Stimulated activated CD8-positive, alpha-beta memory T cell treated with anti-CD3 and anti-CD28 coated beads, Interleukin-12 subunit alpha, Interleukin-12 subunit beta, amount 100 ng/mL, for 4 hours (primary cell): ENCODE results near the gene ABCA10.
"Not testable (repeated sequence)": the region's sequence is repeated elsewhere in the genome, so short reads cannot be mapped to it uniquely, and the experiment has no call there.

Experiments used
- DNase-seq: peaks from one replicate; pipeline ENCODE4 v3.0.0-alpha.2; 2020; ENCODE audit warnings: low read depth

The ABCA10 gene

DNA sequence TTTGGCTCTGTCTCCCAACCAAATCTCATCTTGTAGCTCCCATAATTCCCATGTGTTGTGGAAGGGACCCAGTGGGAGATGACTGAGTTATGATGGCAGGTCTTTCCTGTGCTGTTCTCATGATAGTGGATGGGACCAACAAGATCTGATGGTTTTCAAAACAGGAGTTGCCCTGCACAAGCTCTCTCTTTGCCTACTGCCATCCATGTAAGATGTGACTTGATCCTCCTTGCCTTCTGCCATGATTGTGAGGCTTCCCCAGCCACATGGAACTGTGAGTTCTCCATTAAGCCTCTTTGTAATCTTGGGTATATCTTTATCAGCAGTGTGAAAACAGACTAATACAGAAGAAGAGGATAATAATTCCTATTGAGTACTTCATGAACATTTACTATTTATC lies 60.0 kb downstream of the ABCA10 start:
- DNase-seq: not testable (repeated sequence)

GRCh38 chr17:69166957-69167356 lies 61.7 kb downstream of the ABCA10 start:
- DNase-seq: no peak

- no peak for DNase-seq
Measured at GRCh38 chr17:69164206-69164605, 64.4 kb downstream of the ABCA10 start.

DNA sequence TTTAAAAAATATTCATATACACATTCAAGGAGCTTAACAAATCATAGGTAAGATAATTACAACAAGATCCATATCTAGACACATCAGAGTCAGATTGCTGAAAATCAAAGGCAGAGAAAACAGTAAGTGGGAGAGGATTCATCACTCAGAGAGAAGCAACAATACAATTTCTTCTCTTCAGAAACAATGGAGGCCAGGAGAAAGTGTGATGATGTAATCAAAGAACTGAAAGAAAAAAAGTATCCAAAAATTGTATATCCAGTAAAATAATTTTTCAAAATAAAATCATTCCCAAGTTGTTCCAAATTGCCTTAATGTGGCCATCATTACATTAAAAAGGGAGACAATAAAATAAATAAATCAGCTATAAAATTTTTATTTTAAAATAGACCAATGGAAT lies 69.2 kb downstream of the ABCA10 start:
- no peak for DNase-seq

DNA sequence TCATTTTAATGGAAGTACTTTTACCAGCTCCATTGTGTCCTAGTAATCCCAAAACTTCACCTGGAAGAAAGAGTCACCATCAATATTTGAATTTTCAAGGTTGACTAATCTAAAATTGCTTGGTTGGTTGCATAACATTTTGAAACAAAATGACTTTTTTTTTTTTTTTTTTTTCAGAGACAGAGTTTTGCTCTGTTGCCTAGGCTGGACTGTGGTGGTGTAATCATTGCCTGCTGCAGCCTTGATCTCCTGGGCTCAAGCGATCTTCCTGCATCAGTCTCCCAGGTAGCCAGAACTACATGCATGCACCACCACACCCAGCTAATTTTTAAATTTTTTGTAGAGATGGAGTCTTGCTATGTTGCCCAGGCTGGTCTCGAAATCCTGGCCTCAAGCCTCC lies 74.4 kb downstream of the ABCA10 start:
- DNase-seq: no peak

DNA sequence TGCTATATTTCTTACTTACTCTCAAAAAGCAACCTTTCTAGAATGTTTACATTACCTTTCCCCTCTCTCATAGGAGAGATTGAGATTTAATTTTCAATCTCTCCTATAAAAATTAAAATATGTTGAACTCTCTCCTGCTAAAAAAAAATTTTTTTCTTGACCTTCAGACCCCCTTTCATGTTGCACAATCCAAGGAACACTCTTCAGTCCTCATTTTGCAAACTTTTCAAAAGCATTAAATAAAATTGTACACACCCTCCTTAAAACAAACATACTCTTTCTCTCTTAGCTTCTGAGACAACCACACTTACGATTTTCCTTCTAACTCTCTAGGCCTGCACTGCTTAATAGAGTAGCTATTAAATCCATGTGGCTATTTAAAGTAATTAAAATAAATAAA lies 78.3 kb downstream of the ABCA10 start:
- DNase-seq: no peak

- no peak for DNase-seq
Measured at GRCh38 chr17:69147460-69147859, 81.2 kb downstream of the ABCA10 start.

DNA sequence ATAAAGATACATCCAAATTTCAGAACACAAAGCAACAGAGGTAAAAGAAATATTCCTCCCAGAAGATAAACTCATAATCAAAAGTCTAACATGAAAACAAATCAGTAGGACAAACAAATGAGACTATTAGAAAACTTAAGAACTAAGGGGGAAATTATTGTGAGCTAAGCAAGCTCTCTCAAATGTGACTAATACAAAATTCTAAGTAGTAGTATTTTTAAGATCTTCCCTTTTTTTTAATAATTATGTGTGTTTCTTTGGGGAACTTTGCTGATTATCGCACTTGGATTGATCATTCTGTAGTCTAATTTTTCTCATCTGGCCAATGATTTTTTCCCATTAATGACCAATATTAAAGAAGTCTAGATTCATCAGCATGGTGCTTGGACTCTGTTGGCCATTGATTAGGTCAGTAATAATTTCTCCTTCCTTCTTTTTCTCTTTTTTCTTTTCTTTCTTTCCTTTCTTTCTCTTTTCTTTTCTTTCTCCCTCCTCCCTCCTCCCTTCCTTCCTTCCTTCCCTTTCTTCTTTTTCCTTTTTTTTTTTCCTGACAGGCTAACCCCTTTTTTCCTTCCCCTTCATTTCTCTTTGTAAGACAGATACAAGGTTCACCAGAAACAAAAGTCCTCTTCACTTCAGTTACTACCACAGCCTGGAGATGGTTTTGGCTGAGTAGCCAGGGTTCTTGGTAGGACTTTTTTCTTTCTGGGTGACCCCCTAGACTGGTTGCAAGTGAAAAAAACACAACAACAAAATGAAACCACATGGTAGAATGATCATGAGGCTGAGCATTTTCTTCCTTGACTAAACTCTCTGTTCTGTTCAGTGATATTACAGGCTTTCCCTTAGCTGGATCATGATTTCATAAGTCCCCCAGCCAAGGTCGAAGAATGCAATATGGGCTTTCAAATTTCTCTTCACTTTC lies 84.0 kb downstream of the ABCA10 start:
- no peak for DNase-seq

- DNase-seq: no peak
Measured at GRCh38 chr17:69143683-69144231, 84.9 kb downstream of the ABCA10 start.

GRCh38 chr17:69143151-69143550 lies 85.5 kb downstream of the ABCA10 start:
- DNase-seq: no peak

DNA sequence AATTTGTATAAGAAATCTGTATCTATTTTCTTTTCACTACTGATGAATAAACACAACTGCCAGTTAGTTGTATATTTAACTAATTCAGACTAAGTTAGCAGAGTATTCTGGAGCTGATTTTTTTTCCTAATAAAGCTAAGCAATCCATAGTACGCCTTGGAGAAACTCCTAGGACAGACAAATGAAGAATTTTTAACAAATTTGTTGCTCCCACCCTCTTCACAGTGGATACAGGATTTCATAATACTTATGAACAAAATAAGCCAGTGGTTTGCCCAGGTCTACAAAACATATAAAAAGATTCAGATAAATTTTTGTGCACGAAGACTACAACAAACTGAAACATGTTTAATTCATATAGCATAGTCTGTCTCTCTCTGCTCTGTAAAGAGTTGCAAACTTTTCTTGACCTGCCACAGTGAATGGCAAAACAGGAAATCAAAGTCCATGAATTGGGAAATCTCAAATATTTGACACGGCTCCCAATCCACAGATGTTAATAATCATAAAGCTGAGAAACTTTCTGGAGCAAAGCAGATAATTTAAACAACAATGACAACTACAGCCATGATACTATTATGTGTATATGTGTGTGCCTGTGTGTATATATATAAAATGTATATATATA lies 86.3 kb downstream of the ABCA10 start:
- no peak for DNase-seq

GRCh38 chr17:69141431-69142174 lies 87.0 kb downstream of the ABCA10 start, which contains the start of gene ABCA6:
Gene ABCA6, minus strand, starts transcription at chr17:69141895. Its CDS starts 1,192 bp downstream, at chr17:69140703.
- no peak for DNase-seq

- no peak for DNase-seq
Measured at GRCh38 chr17:69134112-69134511, 94.5 kb downstream of the ABCA10 start.

- DNase-seq: no peak
Measured at GRCh38 chr17:69130627-69131296, 97.9 kb downstream of the ABCA10 start.

GRCh38 chr17:69123626-69124025 lies 105.0 kb downstream of the ABCA10 start:
- DNase-seq: no peak

- no peak for DNase-seq
Measured at GRCh38 chr17:69122065-69122464, 106.6 kb downstream of the ABCA10 start.

GRCh38 chr17:69117855-69118784 lies 110.5 kb downstream of the ABCA10 start:
- DNase-seq: no peak

DNA sequence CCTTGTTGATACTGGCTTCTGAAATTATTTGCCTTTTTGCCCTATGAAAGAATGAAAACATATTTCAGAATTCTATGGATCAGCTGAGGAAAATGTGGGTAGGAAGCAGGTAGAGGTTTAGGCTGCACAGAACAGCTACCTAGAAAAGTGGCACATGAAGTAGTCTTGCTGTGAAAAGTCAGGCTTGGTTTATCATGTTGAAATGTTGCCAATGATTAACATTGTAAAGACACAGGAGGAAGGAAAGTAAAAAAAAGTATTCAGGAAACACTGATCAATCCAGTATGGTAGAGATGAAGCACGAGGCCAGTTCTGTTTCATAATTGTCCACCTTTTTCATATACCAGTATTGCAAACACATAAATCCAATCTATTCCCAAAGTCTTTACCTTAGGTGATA lies 116.8 kb downstream of the ABCA10 start:
- DNase-seq: no peak

DNA sequence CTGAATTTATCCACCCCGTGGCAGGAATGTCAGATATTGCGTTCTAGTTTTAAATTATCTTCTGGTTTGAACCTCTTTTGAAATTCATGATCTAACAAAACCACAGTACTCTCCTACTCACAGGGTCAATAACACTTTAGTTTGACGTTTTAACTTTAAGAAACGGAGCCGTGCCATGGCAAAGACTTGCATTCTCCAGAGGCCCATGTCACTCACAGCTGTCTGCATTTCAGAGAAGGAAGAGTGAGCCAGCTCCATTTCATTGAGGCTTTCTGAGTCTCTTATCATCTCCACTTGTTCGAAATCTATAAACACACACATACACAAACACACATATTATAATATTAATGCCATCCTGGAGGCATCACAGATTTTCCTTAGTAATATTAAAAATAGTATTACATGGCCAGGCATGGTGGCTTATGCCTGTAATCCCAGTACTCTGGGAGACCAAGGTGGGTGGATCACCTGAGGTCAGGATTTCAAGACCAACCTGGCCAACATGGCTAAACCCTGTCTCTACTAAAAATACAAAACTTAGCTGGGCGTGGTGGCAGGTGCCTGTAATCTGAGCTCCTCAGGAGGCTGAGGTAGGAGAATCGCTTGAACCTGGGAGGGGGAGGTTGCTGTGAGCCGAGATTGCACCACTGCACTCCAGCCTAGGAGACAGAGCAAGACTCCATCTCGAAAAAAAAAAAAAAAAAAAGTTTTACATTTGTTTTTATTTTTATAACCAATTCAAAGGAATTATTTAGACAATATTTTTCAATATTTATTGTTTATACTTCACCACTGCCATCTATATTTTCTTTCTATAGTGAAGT lies 122.5 kb downstream of the ABCA10 start:
- no peak for DNase-seq
